GM12875 (cell line): ENCODE results near the gene RAB15.
A peak's percentile ranks its signal among the peaks of the same experiment; 100 is the strongest.

Source experiments
- H3K4me3 ChIP-seq: one replicate; pipeline ENCODE4 v1.5.1; 2011; ENCODE audit warnings: low read depth, low read length, control low read depth
- TF ChIP-seq, protein P1 (sequence below): IDR thresholded peaks from 2 replicates; pipeline ENCODE4 v1.5.1; 2011; ENCODE audit warnings: low read depth, mild to moderate bottlenecking, control low read depth, inconsistent platforms, low read length, moderate library complexity, borderline replicate concordance; ENCODE audit not compliant: insufficient read depth

Gene RAB15

GRCh38 chr14:64971943-64972791 lies at the start of gene RAB15:
Gene RAB15 (minus strand): TSS chr14:64972336. CDS start chr14:64972076, 260 bp downstream.
- TF ChIP-seq, protein P1, sequence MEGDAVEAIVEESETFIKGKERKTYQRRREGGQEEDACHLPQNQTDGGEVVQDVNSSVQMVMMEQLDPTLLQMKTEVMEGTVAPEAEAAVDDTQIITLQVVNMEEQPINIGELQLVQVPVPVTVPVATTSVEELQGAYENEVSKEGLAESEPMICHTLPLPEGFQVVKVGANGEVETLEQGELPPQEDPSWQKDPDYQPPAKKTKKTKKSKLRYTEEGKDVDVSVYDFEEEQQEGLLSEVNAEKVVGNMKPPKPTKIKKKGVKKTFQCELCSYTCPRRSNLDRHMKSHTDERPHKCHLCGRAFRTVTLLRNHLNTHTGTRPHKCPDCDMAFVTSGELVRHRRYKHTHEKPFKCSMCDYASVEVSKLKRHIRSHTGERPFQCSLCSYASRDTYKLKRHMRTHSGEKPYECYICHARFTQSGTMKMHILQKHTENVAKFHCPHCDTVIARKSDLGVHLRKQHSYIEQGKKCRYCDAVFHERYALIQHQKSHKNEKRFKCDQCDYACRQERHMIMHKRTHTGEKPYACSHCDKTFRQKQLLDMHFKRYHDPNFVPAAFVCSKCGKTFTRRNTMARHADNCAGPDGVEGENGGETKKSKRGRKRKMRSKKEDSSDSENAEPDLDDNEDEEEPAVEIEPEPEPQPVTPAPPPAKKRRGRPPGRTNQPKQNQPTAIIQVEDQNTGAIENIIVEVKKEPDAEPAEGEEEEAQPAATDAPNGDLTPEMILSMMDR = no peak
- H3K4me3 ChIP-seq = peak within 1 kb of the TSS; percentile 42

GRCh38 chr14:65019944-65020566 lies 47.9 kb upstream of the RAB15 start:
- TF ChIP-seq, protein P1 = peak; percentile 44

GRCh38 chr14:65016471-65016870 lies 44.3 kb upstream of the RAB15 start:
- TF ChIP-seq, protein P1 = no peak
- H3K4me3 ChIP-seq = no peak overlapping the region

More at GRCh38 chr14:65019944-65020566, 47.9 kb upstream of the RAB15 start:
- no peak overlapping the region for H3K4me3 ChIP-seq

GRCh38 chr14:65015391-65015790 lies 43.3 kb upstream of the RAB15 start:
- TF ChIP-seq, protein P1 = no peak
- H3K4me3 ChIP-seq = no peak overlapping the region

GRCh38 chr14:65012353-65012752 lies 40.2 kb upstream of the RAB15 start:
- H3K4me3 ChIP-seq = no peak overlapping the region
- TF ChIP-seq, protein P1 = no peak

DNA sequence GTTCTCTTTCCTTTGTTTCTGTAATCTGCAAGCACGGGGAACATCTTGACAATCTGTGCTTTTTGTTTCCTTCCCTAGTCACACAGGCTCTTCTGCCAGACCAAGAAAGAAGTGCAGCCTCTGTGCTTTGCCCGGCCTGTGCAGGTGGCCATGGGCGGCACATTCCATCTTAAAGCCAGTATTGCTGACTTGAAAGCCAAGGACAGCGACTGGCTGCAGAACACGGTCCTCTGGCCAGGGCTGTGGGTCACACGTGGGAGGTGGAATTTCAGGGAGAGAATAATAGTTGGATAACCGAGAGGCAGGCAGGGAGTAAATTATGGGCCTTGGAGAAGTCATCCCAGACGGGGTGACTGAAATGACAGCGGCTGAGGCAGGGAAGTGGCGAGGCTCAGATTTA lies 39.4 kb upstream of the RAB15 start:
- H3K4me3 ChIP-seq = no peak overlapping the region
- TF ChIP-seq, protein P1 = no peak
